Mucosa of stomach (tissue), 1 donor: ENCODE data around the gene RBPMS2.
"Not testable (repeated sequence)": the region's sequence is repeated elsewhere in the genome, so short reads cannot be mapped to it uniquely, and the experiment has no call there.

ENCODE experiments used
- H3K27me3 ChIP-seq: one replicate; pipeline ENCODE4 v1.7.0; 2013; ENCODE audit warnings: mild to moderate bottlenecking, low read length; ENCODE audit not compliant: control insufficient read depth, insufficient read depth
- H3K36me3 ChIP-seq: one replicate; pipeline ENCODE4 v1.7.0; 2013; ENCODE audit warnings: low read length; ENCODE audit not compliant: control insufficient read depth, insufficient read depth
- H3K4me1 ChIP-seq: one replicate; pipeline ENCODE4 v1.7.0; 2013; ENCODE audit warnings: mild to moderate bottlenecking, low read length; ENCODE audit not compliant: control insufficient read depth, insufficient read depth
- H3K4me3 ChIP-seq: one replicate; pipeline ENCODE4 v1.7.0; 2013; ENCODE audit warnings: low read length
- H3K9ac ChIP-seq: one replicate; pipeline ENCODE4 v1.7.0; 2013; ENCODE audit warnings: mild to moderate bottlenecking, low read length, moderate library complexity
- H3K9me3 ChIP-seq: one replicate; pipeline ENCODE4 v1.7.0; 2013; ENCODE audit warnings: mild to moderate bottlenecking, low read length, moderate library complexity; ENCODE audit not compliant: control insufficient read depth
- donor health status: Pancreatic carcinoma.

Gene RBPMS2

GRCh38 chr15:64807051-64807749, 31.8 kb upstream of the RBPMS2 start:
- Histone ChIP-seq H3K4me1 (no peaks in the 10 kb centered on the region), H3K4me3 (no peak overlapping the region), H3K36me3 (no peaks in the 10 kb centered on the region), H3K9ac (peak overlapping the region; percentile 15), H3K27me3 (no peaks in the 10 kb centered on the region), H3K9me3 (no peaks in the 10 kb centered on the region)

DNA sequence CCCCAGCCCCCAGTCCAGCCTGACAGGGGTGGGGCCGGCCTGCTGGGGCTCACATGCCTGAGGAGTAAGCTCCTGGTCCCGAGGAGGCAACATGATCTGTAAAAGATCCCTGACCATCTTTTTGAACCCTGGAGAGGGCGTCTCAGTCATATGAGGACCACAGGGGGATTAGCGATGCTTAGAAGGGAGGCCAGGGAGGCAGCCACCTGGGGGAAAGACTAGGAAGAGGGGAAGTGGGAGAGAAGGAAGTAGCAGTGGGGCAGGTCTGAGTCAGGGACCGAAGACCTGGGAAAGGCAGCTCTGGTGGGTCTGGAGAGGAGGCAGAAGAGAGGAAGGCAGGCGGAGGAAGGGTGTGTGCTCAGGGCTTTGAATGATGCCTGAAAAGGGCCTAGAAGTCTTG, 31.1 kb upstream of the RBPMS2 start:
- H3K9me3 ChIP-seq, result no peaks in the 10 kb centered on the region
- no peaks in the 10 kb centered on the region for H3K27me3 ChIP-seq
- no peak overlapping the region for H3K4me3 ChIP-seq
- H3K36me3 ChIP-seq, result no peaks in the 10 kb centered on the region
- no peaks in the 10 kb centered on the region for H3K4me1 ChIP-seq
- H3K9ac ChIP-seq, result peak overlapping the region; percentile 15

- no peaks in the 10 kb centered on the region for H3K27me3 ChIP-seq
- no peaks in the 10 kb centered on the region for H3K4me1 ChIP-seq
- no peaks in the 10 kb centered on the region for H3K9me3 ChIP-seq
- no peak overlapping the region for H3K4me3 ChIP-seq
- no peak overlapping the region for H3K9ac ChIP-seq
- no peaks in the 10 kb centered on the region for H3K36me3 ChIP-seq
Observed at GRCh38 chr15:64804619-64805018, 29.2 kb upstream of the RBPMS2 start.

- Histone ChIP-seq H3K9ac (no peak overlapping the region), H3K4me3 (no peak overlapping the region), H3K9me3 (no peaks in the 10 kb centered on the region), H3K4me1 (no peaks in the 10 kb centered on the region), H3K36me3 (no peaks in the 10 kb centered on the region), H3K27me3 (no peaks in the 10 kb centered on the region)
Observed at GRCh38 chr15:64803526-64803925, 28.1 kb upstream of the RBPMS2 start.

GRCh38 chr15:64800476-64800875, 25.1 kb upstream of the RBPMS2 start:
- H3K4me3 ChIP-seq, result no peak overlapping the region
- no peaks in the 10 kb centered on the region for H3K36me3 ChIP-seq
- H3K9ac ChIP-seq, result no peak overlapping the region
- H3K9me3 ChIP-seq, result no peaks in the 10 kb centered on the region
- H3K4me1 ChIP-seq, result no peaks in the 10 kb centered on the region
- H3K27me3 ChIP-seq, result no peaks in the 10 kb centered on the region

GRCh38 chr15:64798905-64799304, 23.5 kb upstream of the RBPMS2 start:
- H3K4me1 ChIP-seq, H3K36me3 ChIP-seq, H3K27me3 ChIP-seq, H3K4me3 ChIP-seq, H3K9ac ChIP-seq, H3K9me3 ChIP-seq: not testable (repeated sequence)

GRCh38 chr15:64795921-64796320, 20.5 kb upstream of the RBPMS2 start:
- H3K9me3 ChIP-seq, H3K9ac ChIP-seq, H3K36me3 ChIP-seq, H3K4me1 ChIP-seq, H3K27me3 ChIP-seq, H3K4me3 ChIP-seq: not testable (repeated sequence)

DNA sequence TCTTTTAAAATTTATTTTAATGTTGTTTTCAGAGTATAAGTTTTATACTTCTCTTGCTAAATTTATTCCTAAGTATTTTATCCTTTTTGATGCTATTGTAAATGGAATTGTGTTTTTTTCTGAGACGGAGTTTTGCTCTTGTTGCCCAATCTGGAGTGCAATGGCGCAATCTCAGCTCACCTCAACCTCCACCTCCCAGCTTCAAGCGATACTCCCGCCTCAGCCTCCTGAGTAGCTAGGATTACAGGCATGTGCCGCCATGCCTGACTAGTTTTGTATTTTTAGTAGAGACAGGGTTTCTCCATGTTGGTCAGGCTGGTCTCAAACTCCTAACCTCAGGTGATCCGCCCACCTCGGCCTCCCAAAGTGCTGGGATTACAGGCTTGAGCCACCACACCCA, 19.9 kb upstream of the RBPMS2 start:
- H3K4me1 ChIP-seq, H3K27me3 ChIP-seq, H3K9ac ChIP-seq, H3K9me3 ChIP-seq, H3K36me3 ChIP-seq, H3K4me3 ChIP-seq: not testable (repeated sequence)

- H3K27me3 ChIP-seq, result no peaks in the 10 kb centered on the region
- H3K36me3 ChIP-seq, result no peaks in the 10 kb centered on the region
- no peaks in the 10 kb centered on the region for H3K9me3 ChIP-seq
- H3K4me1 ChIP-seq, result no peaks in the 10 kb centered on the region
- no peak overlapping the region for H3K4me3 ChIP-seq
- H3K9ac ChIP-seq, result no peak overlapping the region
Observed at GRCh38 chr15:64792282-64792681, 16.9 kb upstream of the RBPMS2 start.

- H3K9me3 ChIP-seq, result no peaks in the 10 kb centered on the region
- no peaks in the 10 kb centered on the region for H3K27me3 ChIP-seq
- H3K4me3 ChIP-seq, result no peak overlapping the region
- H3K4me1 ChIP-seq, result no peaks in the 10 kb centered on the region
- H3K36me3 ChIP-seq, result no peaks in the 10 kb centered on the region
- H3K9ac ChIP-seq, result no peak overlapping the region
Observed at GRCh38 chr15:64791401-64791800, 16.0 kb upstream of the RBPMS2 start.

DNA sequence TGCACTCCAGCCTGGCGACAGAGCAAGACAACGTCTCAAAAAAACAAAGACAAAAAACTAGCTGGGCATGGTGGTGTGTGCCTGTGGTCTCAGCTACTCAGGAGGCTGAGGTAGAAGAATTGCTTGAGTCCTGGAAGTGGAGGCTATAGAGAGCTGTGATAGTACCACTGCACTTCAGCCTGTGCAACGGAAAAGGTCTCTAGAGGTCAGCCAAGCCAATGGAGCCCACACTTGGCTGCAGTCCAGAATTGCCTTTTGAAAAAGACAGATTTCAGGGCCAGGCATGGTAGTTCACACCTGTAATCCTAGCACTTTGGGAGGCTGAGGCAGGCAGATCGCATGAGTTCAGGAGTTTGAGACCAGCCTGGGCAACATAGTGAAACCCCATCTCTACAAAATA, 8.4 kb upstream of the RBPMS2 start:
- H3K27me3 ChIP-seq, result no peaks in the 10 kb centered on the region
- no peaks in the 10 kb centered on the region for H3K9me3 ChIP-seq
- H3K36me3 ChIP-seq, result no peaks in the 10 kb centered on the region
- no peak overlapping the region for H3K9ac ChIP-seq
- no peak overlapping the region for H3K4me3 ChIP-seq
- no peaks in the 10 kb centered on the region for H3K4me1 ChIP-seq

DNA sequence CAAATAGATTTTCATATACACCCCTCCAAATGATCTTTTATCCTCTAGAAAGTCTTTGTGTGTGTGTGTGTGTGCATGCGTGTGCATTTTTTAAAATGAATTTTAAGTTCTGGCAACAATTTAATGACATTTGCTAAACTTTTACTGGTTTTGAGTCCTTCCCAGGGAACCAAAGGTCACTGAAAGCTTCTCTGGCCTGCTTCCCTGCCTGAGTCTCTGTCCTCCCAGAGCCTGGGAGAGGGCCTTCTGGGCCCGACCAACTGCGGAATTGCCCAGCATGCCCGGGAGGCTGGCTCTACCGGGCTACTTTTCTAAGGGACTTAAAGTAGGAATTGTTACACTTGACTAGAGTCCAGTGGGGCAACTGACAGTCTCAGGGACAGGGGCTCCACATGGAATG, 7.4 kb upstream of the RBPMS2 start:
- no peaks in the 10 kb centered on the region for H3K9me3 ChIP-seq
- H3K36me3 ChIP-seq, result no peaks in the 10 kb centered on the region
- no peaks in the 10 kb centered on the region for H3K27me3 ChIP-seq
- no peak overlapping the region for H3K4me3 ChIP-seq
- no peak overlapping the region for H3K9ac ChIP-seq
- no peaks in the 10 kb centered on the region for H3K4me1 ChIP-seq

- no peak overlapping the region for H3K4me3 ChIP-seq
- peaks cover 12% of the 10 kb centered on the region for H3K27me3 ChIP-seq
- no peaks in the 10 kb centered on the region for H3K4me1 ChIP-seq
- no peaks in the 10 kb centered on the region for H3K9me3 ChIP-seq
- no peaks in the 10 kb centered on the region for H3K36me3 ChIP-seq
- H3K9ac ChIP-seq, result no peak overlapping the region
Observed at GRCh38 chr15:64781299-64781698, 5.9 kb upstream of the RBPMS2 start.
